Measurements from ENCODE around the gene ACAP3.
"Not testable (repeated sequence)": the region's sequence is repeated elsewhere in the genome, so short reads cannot be mapped to it uniquely, and the experiment has no call there.

The ACAP3 gene

GRCh38 chr1:1260843-1261560, 46.7 kb downstream of the ACAP3 start:
- no peak for DNase-seq

GRCh38 chr1:1259951-1260600, 47.7 kb downstream of the ACAP3 start:
- DNase-seq = no peak

GRCh38 chr1:1259540-1259939, 48.2 kb downstream of the ACAP3 start:
- no peak for DNase-seq

GRCh38 chr1:1259119-1259488, 48.6 kb downstream of the ACAP3 start:
- no peak for DNase-seq

- DNase-seq = no peak
Measured at GRCh38 chr1:1256956-1257871, 50.5 kb downstream of the ACAP3 start.

GRCh38 chr1:1255611-1256010, 52.1 kb downstream of the ACAP3 start:
- no peak for DNase-seq

GRCh38 chr1:1255078-1255477, 52.7 kb downstream of the ACAP3 start:
- no peak for DNase-seq

- no peak for DNase-seq
Measured at GRCh38 chr1:1254667-1254998, 53.1 kb downstream of the ACAP3 start.

- no peak for DNase-seq
Measured at GRCh38 chr1:1253972-1254666, 53.6 kb downstream of the ACAP3 start.

GRCh38 chr1:1253314-1253713, 54.4 kb downstream of the ACAP3 start:
- DNase-seq = no peak

GRCh38 chr1:1250786-1251284, 56.9 kb downstream of the ACAP3 start:
- peak in 1 of 2 experiments; percentile 67 for DNase-seq

- not testable (repeated sequence) for DNase-seq
Measured at GRCh38 chr1:1248009-1248913, 59.5 kb downstream of the ACAP3 start.

- DNase-seq = no peak
Measured at GRCh38 chr1:1247341-1247913, 60.3 kb downstream of the ACAP3 start.

- no peak for DNase-seq
Measured at GRCh38 chr1:1246577-1247340, 61.0 kb downstream of the ACAP3 start, which contains the start of gene C1QTNF12. C1QTNF12 (minus strand) TSS chr1:1246722; CDS start chr1:1246690, 32 bp downstream.

- DNase-seq = no peak
Measured at GRCh38 chr1:1245817-1246576, 61.7 kb downstream of the ACAP3 start.

GRCh38 chr1:1245178-1245816, 62.4 kb downstream of the ACAP3 start:
- DNase-seq = no peak

GRCh38 chr1:1244192-1244811, 63.4 kb downstream of the ACAP3 start:
- DNase-seq = no peak

GRCh38 chr1:1243807-1244191, 63.9 kb downstream of the ACAP3 start:
- no peak for DNase-seq

GRCh38 chr1:1243266-1243660, 64.5 kb downstream of the ACAP3 start:
- no peak for DNase-seq

All from NCI-H2081 (cell line).